HCT116 (cell line): ENCODE data around the gene PANK4. TPM values are rescaled to one million over a fixed set of nuclear protein-coding genes. Genes with fewer than 3 reads are reported as not detected.

Experiments used
- ATAC-seq: fragments of 200-7000 bp; cut with Tn5 transposase; 2 replicates; pipeline ENCODE4 v1.9.1; 2020; ENCODE audit warnings: mild to moderate bottlenecking, moderate library complexity
- BruUV-seq: library from RNA; stranded (reverse); fragments of 400-500 nt; replicated peaks from 2 replicates; lab custom pipeline; 2021; lab: Mats Ljungman, UMichigan
- CTCF ChIA-PET: fragments of 300-600 bp; sonication (Branson Sonifier 250); formaldehyde crosslinking; loops from one replicate; lab custom pipeline; 2021; ENCODE audit warnings: antibody characterized with exemption; lab: Charles Lee
- POLR2A ChIA-PET: fragments of 300-600, 350-600 bp; sonication (Branson Sonifier 250); formaldehyde crosslinking; loops from one replicate; lab custom pipeline; 2021; ENCODE audit warnings: antibody characterized with exemption; lab: Charles Lee
- RAD21 ChIA-PET, 2 experiments: fragments of 300-600 bp; sonication (Branson Sonifier 250); formaldehyde crosslinking; loops; one replicate each; lab custom pipeline; 2023; ENCODE audit warnings: low total read pairs in 2 of 2; ENCODE audit not compliant: uncharacterized antibody in 2 of 2, unreplicated experiment in 2 of 2, low non-redundant PET in 1 of 2; lab: Charles Lee
- DNase-seq: peaks from one replicate; pipeline ENCODE4 v3.0.0-alpha.2; 2010; ENCODE audit warnings: low read depth, low spot score
- H2AFZ ChIP-seq: fragments of 200-600 bp; shearing (Covaris generic), sonication (generic); 2 replicates; pipeline ENCODE4 v1.6.1; 2017; ENCODE audit warnings: low read depth, mixed run types, mixed read lengths, antibody characterized with exemption, low read length; ENCODE audit not compliant: poor library complexity, severe bottlenecking
- H3K27ac ChIP-seq: 2 replicates; pipeline ENCODE4 v1.5.1; 2012; ENCODE audit warnings: low read depth, low read length
- H3K27me3 ChIP-seq: fragments of 200-600 bp; sonication (generic); 2 replicates; pipeline ENCODE4 v1.6.1; 2016; ENCODE audit warnings: mixed run types, low read length, mixed read lengths; ENCODE audit not compliant: insufficient read depth
- H3K36me3 ChIP-seq, 2 experiments: fragments of 200-500 bp in 1 of 2; fragments of 200-600 bp in 1 of 2; sonication (Bioruptor generic) in 1 of 2; sonication (generic) in 1 of 2; 2 replicates each; pipeline versions ENCODE4 v1.5.1 to v1.6.1; 2014 to 2016; ENCODE audit warnings: low read length in 2 of 2, inconsistent platforms in 1 of 2, mixed read lengths in 1 of 2, mixed run types in 1 of 2; ENCODE audit not compliant: insufficient read depth in 2 of 2, control insufficient read depth in 1 of 2
- H3K4me1 ChIP-seq, 2 experiments: fragments of 200-600 bp in 1 of 2; sonication (generic) in 1 of 2; 2 replicates each; pipeline versions ENCODE4 v1.5.1 to v1.6.1; 2012 to 2017; ENCODE audit warnings: low read length in 2 of 2, inconsistent platforms in 1 of 2, mild to moderate bottlenecking in 1 of 2, mixed read lengths in 1 of 2, mixed run types in 1 of 2, moderate library complexity in 1 of 2; ENCODE audit not compliant: insufficient read depth in 2 of 2, control insufficient read depth in 1 of 2
- H3K4me2 ChIP-seq: fragments of 200-600 bp; sonication (generic); 2 replicates; pipeline ENCODE4 v1.6.1; 2017; ENCODE audit warnings: mixed run types, low read length, mixed read lengths
- H3K4me3 ChIP-seq, 2 experiments: fragments of 200-600 bp in 1 of 2; sonication (generic) in 1 of 2; replicated peaks in 1 of 2; 2 replicates each; pipeline ENCODE4 v1.5.1; 2011 to 2016; ENCODE audit warnings: low read length in 2 of 2, control low read depth in 1 of 2, low read depth in 1 of 2, mild to moderate bottlenecking in 1 of 2, mixed read lengths in 1 of 2, mixed run types in 1 of 2
- H3K79me2 ChIP-seq: fragments of 200-600 bp; sonication (generic); 2 replicates; pipeline ENCODE4 v1.6.1; 2017; ENCODE audit warnings: mild to moderate bottlenecking, mixed run types, low read length, moderate library complexity, mixed read lengths; ENCODE audit not compliant: insufficient read depth
- H3K9ac ChIP-seq: fragments of 200-600 bp; sonication (generic); 2 replicates; pipeline ENCODE4 v1.6.1; 2016; ENCODE audit warnings: low read length, mixed read lengths
- H3K9me2 ChIP-seq: fragments of 200-600 bp; sonication (generic), shearing (Covaris generic); 2 replicates; pipeline ENCODE4 v1.6.1; 2017; ENCODE audit warnings: mixed run types, mild to moderate bottlenecking, moderate library complexity; ENCODE audit not compliant: insufficient read depth
- H3K9me3 ChIP-seq, 2 experiments: fragments of 200-500 bp in 1 of 2; fragments of 200-600 bp in 1 of 2; sonication (Bioruptor generic) in 1 of 2; sonication (generic) in 1 of 2; 2 replicates each; pipeline ENCODE4 v1.6.1; 2014 to 2017; ENCODE audit warnings: low read length in 2 of 2, mixed read lengths in 2 of 2, inconsistent platforms in 1 of 2, low read depth in 1 of 2, mild to moderate bottlenecking in 1 of 2, mixed run types in 1 of 2, moderate library complexity in 1 of 2; ENCODE audit not compliant: control insufficient read depth in 1 of 2, insufficient read depth in 1 of 2
- H4K20me1 ChIP-seq: fragments of 200-600 bp; sonication (generic), shearing (Covaris generic); 2 replicates; pipeline ENCODE4 v1.6.1; 2017; ENCODE audit warnings: mixed run types, mild to moderate bottlenecking, moderate library complexity; ENCODE audit not compliant: insufficient read depth
- CEBPB ChIP-seq: IDR thresholded peaks from 2 replicates; pipeline ENCODE4 v1.6.1; 2012; ENCODE audit warnings: low read depth
- EGR1 ChIP-seq: IDR thresholded peaks from 2 replicates; pipeline ENCODE4 v1.6.1; 2012; ENCODE audit warnings: low read depth
- ELF1 ChIP-seq: IDR thresholded peaks from 2 replicates; pipeline ENCODE4 v1.6.1; 2012; ENCODE audit warnings: low read depth, borderline replicate concordance
- FOSL1 ChIP-seq: IDR thresholded peaks from 2 replicates; pipeline ENCODE4 v1.6.1; 2012; ENCODE audit warnings: low read depth
- JUND ChIP-seq: IDR thresholded peaks from 2 replicates; pipeline ENCODE4 v1.6.1; 2012
- MAX ChIP-seq: IDR thresholded peaks from 2 replicates; pipeline ENCODE4 v1.6.1; 2012
- SRF ChIP-seq: IDR thresholded peaks from 2 replicates; pipeline ENCODE4 v1.6.1; 2012; ENCODE audit warnings: low read depth
- ZBTB33 ChIP-seq: IDR thresholded peaks from 2 replicates; pipeline ENCODE4 v1.6.1; 2011; ENCODE audit warnings: mild to moderate bottlenecking, low read length, moderate library complexity; ENCODE audit not compliant: insufficient replicate concordance; ENCODE audit errors: extremely low read depth
- ZFX ChIP-seq: fragments of 450-650 bp; IDR thresholded peaks from 2 replicates; pipeline ENCODE4 v1.6.1; 2017
- intact Hi-C: fragments of 100-400 bp; cut with micrococcal nuclease; formaldehyde crosslinking; loops from 2 replicates; pipeline ENCODE4 v1.10.0; 2022
- total RNA-seq: library from RNA; stranded (reverse); gene quantifications from one replicate; pipeline ENCODE4 v1.2.1, GENCODE V29; 2021; ENCODE audit not compliant: unreplicated experiment

The PANK4 gene
- total RNA-seq, 1 experiment from 2014 or later, result 38.5 TPM

GRCh38 chr1:2555634-2556276 is 29.4 kb upstream of the PANK4 start:
- intact Hi-C loops, result no loop called here
- no peaks in the 10 kb centered on the region for H3K27me3 ChIP-seq
- ATAC-seq (peak; percentile 24; the same call in 1 of the 2 replicates), DNase-seq (no peak)
- no peak overlapping the region for H3K27ac ChIP-seq
- H4K20me1 ChIP-seq, result no peaks in the 10 kb centered on the region
- no peak overlapping the region for H2AFZ ChIP-seq
- H3K4me1 ChIP-seq, result no peaks in the 10 kb centered on the region
- no peaks in the 10 kb centered on the region for H3K9me3 ChIP-seq
- POLR2A ChIA-PET, result no interaction called here
- no peaks in the 10 kb centered on the region for H3K79me2 ChIP-seq
- H3K4me3 ChIP-seq, result no peak overlapping the region
- TF ChIP-seq SRF (no peak), EGR1 (no peak), MAX (no peak), ZFX (no peak), FOSL1 (no peak), JUND (no peak), CEBPB (no peak), ZBTB33 (no peak), ELF1 (no peak)
- RAD21 ChIA-PET, result no interaction called here
- no peak overlapping the region for H3K4me2 ChIP-seq
- BruUV-seq, result no TSS peak
- H3K36me3 ChIP-seq, result no peaks in the 10 kb centered on the region
- CTCF ChIA-PET, result no interaction called here
- H3K9me2 ChIP-seq, result no peaks in the 10 kb centered on the region
- no peak overlapping the region for H3K9ac ChIP-seq
